SK-N-SH (cell line): ENCODE results near the gene SAGE1. TPM values are rescaled to one million over a fixed set of nuclear protein-coding genes. Genes with fewer than 3 reads are reported as not detected.

ENCODE experiments used
- CTCF ChIA-PET: fragments of 300-600, 350-600 bp; formaldehyde crosslinking; extraction: SDS; loops from one replicate; lab custom pipeline; 2021; lab: Yijun Ruan, JAX
- POLR2A ChIA-PET: fragments of 350-600 bp; sonication (Branson Sonifier 250); formaldehyde crosslinking; extraction: SDS; loops from one replicate; lab custom pipeline; 2020; ENCODE audit warnings: antibody characterized with exemption, inconsistent platforms; lab: Yijun Ruan, JAX
- DNase-seq: peaks from one replicate; pipeline ENCODE4 v3.0.0; 2012
- H2AFZ ChIP-seq: fragments of 200-600 bp; sonication (generic); 2 replicates; pipeline ENCODE4 v1.8.1; 2016; ENCODE audit warnings: antibody characterized with exemption, mild to moderate bottlenecking, low read depth
- H3F3A ChIP-seq: fragments of 200-600 bp; sonication (generic); replicated peaks from 2 replicates; pipeline ENCODE3; 2016; ENCODE audit warnings: antibody characterized with exemption, mild to moderate bottlenecking; ENCODE audit not compliant: insufficient read depth
- H3K27ac ChIP-seq, 2 experiments: fragments of 200-500 bp in 1 of 2; fragments of 200-600 bp in 1 of 2; sonication (Bioruptor generic) in 1 of 2; sonication (generic), shearing (Covaris generic) in 1 of 2; 2 replicates each; pipeline versions ENCODE4 v1.5.1 to v1.6.1; 2014 to 2016; ENCODE audit warnings: low read depth in 2 of 2, inconsistent platforms in 1 of 2, low read length in 1 of 2, mild to moderate bottlenecking in 1 of 2, mixed read lengths in 1 of 2
- H3K27me3 ChIP-seq: fragments of 200-600 bp; sonication (generic), shearing (Covaris generic); 2 replicates; pipeline ENCODE4 v1.6.1; 2016; ENCODE audit warnings: mixed run types; ENCODE audit not compliant: insufficient read depth
- H3K36me3 ChIP-seq, 2 experiments: fragments of 200-500 bp in 1 of 2; fragments of 200-600 bp in 1 of 2; sonication (Bioruptor generic) in 1 of 2; sonication (generic) in 1 of 2; replicated peaks in 1 of 2; 2 replicates each; pipeline versions ENCODE3 to v1.5.1; 2014 to 2016; ENCODE audit warnings: low read length in 1 of 2, mild to moderate bottlenecking in 1 of 2; ENCODE audit not compliant: insufficient read depth in 2 of 2, control insufficient read depth in 1 of 2
- H3K4me1 ChIP-seq, 2 experiments: fragments of 200-500 bp in 1 of 2; fragments of 200-600 bp in 1 of 2; sonication (Bioruptor generic) in 1 of 2; sonication (generic), shearing (Covaris generic) in 1 of 2; 2 replicates each; pipeline versions ENCODE4 v1.5.1 to v1.6.1; 2014 to 2016; ENCODE audit warnings: low read depth in 1 of 2, low read length in 1 of 2, mixed run types in 1 of 2; ENCODE audit not compliant: insufficient read depth in 2 of 2, control insufficient read depth in 1 of 2
- H3K4me2 ChIP-seq: fragments of 200-600 bp; sonication (generic), shearing (Covaris generic); 2 replicates; pipeline ENCODE4 v1.6.1; 2017; ENCODE audit warnings: mixed run types
- H3K4me3 ChIP-seq, 2 experiments: fragments of 200-500 bp in 1 of 2; fragments of 200-600 bp in 1 of 2; sonication (Bioruptor generic) in 1 of 2; sonication (generic), shearing (Covaris generic) in 1 of 2; 2 replicates each; pipeline versions ENCODE4 v1.5.1 to v1.8.1; 2014 to 2016; ENCODE audit warnings: low read depth in 2 of 2, inconsistent platforms in 1 of 2, low read length in 1 of 2, mild to moderate bottlenecking in 1 of 2, mixed read lengths in 1 of 2, moderate library complexity in 1 of 2
- H3K79me2 ChIP-seq: fragments of 200-600 bp; sonication (generic); 2 replicates; pipeline ENCODE4 v1.8.1; 2017; ENCODE audit warnings: mild to moderate bottlenecking; ENCODE audit not compliant: insufficient read depth
- H3K9ac ChIP-seq: fragments of 200-600 bp; sonication (generic); 2 replicates; pipeline ENCODE4 v1.6.1; 2017; ENCODE audit warnings: mixed run types
- H3K9me2 ChIP-seq: fragments of 200-600 bp; sonication (generic); 2 replicates; pipeline ENCODE4 v1.6.1; 2017; ENCODE audit warnings: mixed run types
- H3K9me3 ChIP-seq: fragments of 200-600 bp; sonication (generic); 2 replicates; pipeline ENCODE4 v1.6.1; 2017; ENCODE audit warnings: mixed run types, mild to moderate bottlenecking, moderate library complexity
- H4K20me1 ChIP-seq: fragments of 200-600 bp; sonication (generic); 2 replicates; pipeline ENCODE4 v1.6.1; 2017; ENCODE audit warnings: mild to moderate bottlenecking, mixed run types; ENCODE audit not compliant: insufficient read depth
- CHD2 ChIP-seq: fragments of 150-350 bp; IDR thresholded peaks from 2 replicates; pipeline ENCODE4 v1.6.1; 2018; ENCODE audit warnings: low read length; ENCODE audit not compliant: partially characterized antibody
- CTCF ChIP-seq: fragments of 200-600 bp; sonication (generic); IDR thresholded peaks from 2 replicates; pipeline ENCODE4 v1.6.1; 2017; ENCODE audit warnings: antibody characterized with exemption, mild to moderate bottlenecking, moderate library complexity
- ELF1 ChIP-seq: IDR thresholded peaks from 2 replicates; pipeline ENCODE4 v1.4.0; 2012
- EZH2phosphoT487 ChIP-seq: fragments of 200-600 bp; sonication (generic); IDR thresholded peaks from 2 replicates; pipeline ENCODE4 v1.6.1; 2017; ENCODE audit warnings: low read depth, mixed run types, mild to moderate bottlenecking, antibody characterized with exemption, moderate library complexity, borderline replicate concordance
- FOSL2 ChIP-seq: IDR thresholded peaks from 2 replicates; pipeline ENCODE4 v1.4.0; 2012; ENCODE audit warnings: low read depth, mild to moderate bottlenecking, moderate library complexity, borderline replicate concordance
- GABPA ChIP-seq: IDR thresholded peaks from 2 replicates; pipeline ENCODE4 v1.4.0; 2012; ENCODE audit warnings: low read depth, mild to moderate bottlenecking
- IRF3 ChIP-seq: fragments of 150-350 bp; IDR thresholded peaks from 2 replicates; pipeline ENCODE4 v1.6.1; 2016; ENCODE audit warnings: mild to moderate bottlenecking, low read depth, low read length
- MXI1 ChIP-seq: IDR thresholded peaks from 2 replicates; pipeline ENCODE4 v1.6.1; 2012; ENCODE audit warnings: mild to moderate bottlenecking, low read depth, low read length, improper control_type of control experiment
- NFIC ChIP-seq: IDR thresholded peaks from 2 replicates; pipeline ENCODE4 v1.4.0; 2012; ENCODE audit warnings: borderline replicate concordance
- NRF1 ChIP-seq: IDR thresholded peaks from 2 replicates; pipeline ENCODE4 v1.6.1; 2012; ENCODE audit warnings: low read depth, mild to moderate bottlenecking, low read length
- PBX3 ChIP-seq: IDR thresholded peaks from 2 replicates; pipeline ENCODE4; 2012
- RAD21 ChIP-seq: IDR thresholded peaks from 2 replicates; pipeline ENCODE4 v1.6.1; 2012; ENCODE audit warnings: mild to moderate bottlenecking, low read length
- RCOR1 ChIP-seq: fragments of 150-350 bp; IDR thresholded peaks from 2 replicates; pipeline ENCODE4 v1.6.1; 2017; ENCODE audit warnings: antibody characterized with exemption, low read length
- RXRA ChIP-seq: IDR thresholded peaks from 2 replicates; pipeline ENCODE4 v1.4.0; 2012; ENCODE audit warnings: low read depth, mild to moderate bottlenecking, borderline replicate concordance
- SIN3A ChIP-seq: IDR thresholded peaks from 2 replicates; pipeline ENCODE4 v1.6.1; 2012; ENCODE audit warnings: low read depth, mild to moderate bottlenecking, low read length, moderate library complexity, borderline replicate concordance
- SMC3 ChIP-seq: IDR thresholded peaks from 2 replicates; pipeline ENCODE4 v1.6.1; 2012; ENCODE audit warnings: low read depth, low read length, improper control_type of control experiment
- TEAD4 ChIP-seq: IDR thresholded peaks from 2 replicates; pipeline ENCODE4 v1.4.0; 2012; ENCODE audit warnings: mild to moderate bottlenecking, borderline replicate concordance; ENCODE audit not compliant: insufficient read depth
- USF1 ChIP-seq: IDR thresholded peaks from 2 replicates; pipeline ENCODE4 v1.4.0; 2012; ENCODE audit warnings: low read depth, borderline replicate concordance
- USF2 ChIP-seq: fragments of 150-350 bp; IDR thresholded peaks from 2 replicates; pipeline ENCODE4 v1.6.1; 2017; ENCODE audit warnings: antibody characterized with exemption, low read length, low read depth, borderline replicate concordance
- ZBTB33 ChIP-seq: IDR thresholded peaks from 2 replicates; pipeline ENCODE4 v1.4.0; 2012; ENCODE audit warnings: low read depth, borderline replicate concordance
- WGBS: methylation state at CpG from one replicate; pipeline ENCODE4 v1.1.6; 2017; ENCODE audit warnings: low lambda C conversion rate; 5-methylcytosine and 5-hydroxymethylcytosine counted together
- polyA plus RNA-seq, 3 experiments: library from polyadenylated mRNA; depleted of rRNA; stranded (reverse); fragments of >200 nt; gene quantifications; 2 replicates each; pipeline ENCODE4 v1.2.3, GENCODE V29; 2012

SAGE1 gene
- polyA plus RNA-seq, 1 of the 3 experiments (the other 2 are of a cell fraction): not detected

- POLR2A ChIA-PET: no interaction called here
- Histone ChIP-seq H3K27ac (no peak overlapping the region), H3K4me3 (no peak overlapping the region), H3K79me2 (no peaks in the 10 kb centered on the region), H3K9ac (no peak overlapping the region), H2AFZ (no peak overlapping the region), H3K4me1 (no peaks in the 10 kb centered on the region), H3K36me3 (no peaks in the 10 kb centered on the region), H3K27me3 (peaks cover 15% of the 10 kb centered on the region), H3K4me2 (no peak overlapping the region), H4K20me1 (no peaks in the 10 kb centered on the region), H3K9me3 (no peaks in the 10 kb centered on the region), H3K9me2 (no peaks in the 10 kb centered on the region), H3F3A (no peaks in the 10 kb centered on the region)
- TF ChIP-seq FOSL2 (no peak), CTCF (peak; percentile 74), RCOR1 (no peak), MXI1 (no peak), USF1 (no peak), TEAD4 (no peak), RXRA (no peak), EZH2phosphoT487 (no peak), USF2 (no peak), NFIC (no peak), SIN3A (no peak), PBX3 (no peak), ELF1 (no peak), ZBTB33 (no peak), CHD2 (no peak), RAD21 (peak; percentile 63), GABPA (no peak), NRF1 (no peak), IRF3 (no peak), SMC3 (peak; percentile 47)
- CTCF ChIA-PET: interaction anchor here (0.7 to 2.8 kb wide), 17 partner anchors 9 to 616 kb away, joined by 3 to 14 read pairs (median 4); partner anchors contain the start of gene CT45A10
- WGBS: 17% methylated on average over 19 of the region's 19 CpGs
- DNase-seq: peak; percentile 29
Observed at GRCh38 chrX:135931644-135932487, 38.4 kb downstream of the SAGE1 start.
